Breast epithelium (tissue), 3 donors: ENCODE data around the gene CEP19.

ENCODE experiments used
- POLR2A ChIP-seq: fragments of 450-650 bp; IDR thresholded peaks from one replicate; pipeline ENCODE4 v1.6.1; 2016; ENCODE audit warnings: antibody characterized with exemption, mild to moderate bottlenecking, moderate library complexity
- POLR2AphosphoS5 ChIP-seq, 3 donors: sonication (generic); formaldehyde crosslinking; IDR thresholded peaks; one replicate each; pipeline ENCODE4 v1.6.1; 2017; ENCODE audit warnings: antibody characterized with exemption in 3 of 3
- TF ChIP-seq, protein P1 (sequence below), 3 donors: fragments of 450-650 bp; IDR thresholded peaks; one replicate each; pipeline ENCODE4 v1.5.1; 2016 to 2017; ENCODE audit warnings: antibody characterized with exemption in 3 of 3, mild to moderate bottlenecking in 3 of 3, moderate library complexity in 3 of 3

GRCh38 chr3:196699749-196700148, 12.3 kb downstream of the CEP19 start:
- TF ChIP-seq, protein P1, sequence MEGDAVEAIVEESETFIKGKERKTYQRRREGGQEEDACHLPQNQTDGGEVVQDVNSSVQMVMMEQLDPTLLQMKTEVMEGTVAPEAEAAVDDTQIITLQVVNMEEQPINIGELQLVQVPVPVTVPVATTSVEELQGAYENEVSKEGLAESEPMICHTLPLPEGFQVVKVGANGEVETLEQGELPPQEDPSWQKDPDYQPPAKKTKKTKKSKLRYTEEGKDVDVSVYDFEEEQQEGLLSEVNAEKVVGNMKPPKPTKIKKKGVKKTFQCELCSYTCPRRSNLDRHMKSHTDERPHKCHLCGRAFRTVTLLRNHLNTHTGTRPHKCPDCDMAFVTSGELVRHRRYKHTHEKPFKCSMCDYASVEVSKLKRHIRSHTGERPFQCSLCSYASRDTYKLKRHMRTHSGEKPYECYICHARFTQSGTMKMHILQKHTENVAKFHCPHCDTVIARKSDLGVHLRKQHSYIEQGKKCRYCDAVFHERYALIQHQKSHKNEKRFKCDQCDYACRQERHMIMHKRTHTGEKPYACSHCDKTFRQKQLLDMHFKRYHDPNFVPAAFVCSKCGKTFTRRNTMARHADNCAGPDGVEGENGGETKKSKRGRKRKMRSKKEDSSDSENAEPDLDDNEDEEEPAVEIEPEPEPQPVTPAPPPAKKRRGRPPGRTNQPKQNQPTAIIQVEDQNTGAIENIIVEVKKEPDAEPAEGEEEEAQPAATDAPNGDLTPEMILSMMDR (IDR thresholded peaks at IDR 0.05): no peak
- TF ChIP-seq POLR2AphosphoS5 (IDR thresholded peaks at IDR 0.05): no peak
- TF ChIP-seq POLR2A: no peak
